HG03196 (cell line): ENCODE measurements around the gene ITGA3.

Source experiments
- ATAC-seq: cut with Tn5 transposase; IDR thresholded peaks from one replicate; pipeline ENCODE4 v1.9.1; 2021; ENCODE audit not compliant: unreplicated experiment

The ITGA3 gene

DNA sequence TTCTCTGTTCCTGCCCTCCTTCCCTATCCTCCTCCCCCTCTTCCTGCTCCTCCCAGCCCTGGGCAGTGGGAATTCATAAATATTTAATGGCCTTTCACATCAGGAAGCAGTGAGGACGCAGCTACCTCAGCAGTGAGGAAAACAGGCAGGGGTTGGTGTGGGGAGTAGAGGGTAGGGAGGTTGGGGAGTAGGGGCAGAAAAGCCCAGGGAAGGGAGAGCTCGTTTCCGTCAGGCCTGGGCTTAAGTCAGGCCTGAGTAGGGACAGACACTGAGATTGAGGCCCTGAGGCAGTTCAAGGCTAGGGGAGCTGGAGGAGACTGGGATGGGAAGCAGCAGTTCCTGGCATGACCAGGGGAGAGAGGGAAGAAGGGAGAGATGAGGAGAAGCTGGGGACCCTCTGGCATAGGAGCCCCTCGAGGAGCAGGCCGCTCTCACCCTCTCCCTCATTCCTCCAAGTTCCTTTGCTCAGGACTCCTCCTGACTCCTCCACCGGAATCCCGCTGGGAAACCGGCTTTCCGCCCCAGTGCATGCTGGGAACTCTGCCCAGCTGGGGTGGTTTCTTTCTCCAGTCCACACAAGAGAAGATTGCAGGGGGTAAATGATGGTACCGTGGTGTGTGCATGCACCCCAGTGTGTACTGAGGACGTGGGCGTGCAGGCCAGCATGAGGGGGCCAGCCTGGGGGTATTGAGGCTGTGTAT is 67.9 kb downstream of the ITGA3 start:
- no peak for ATAC-seq

GRCh38 chr17:50125420-50125997 is 69.6 kb downstream of the ITGA3 start:
- no peak for ATAC-seq

DNA sequence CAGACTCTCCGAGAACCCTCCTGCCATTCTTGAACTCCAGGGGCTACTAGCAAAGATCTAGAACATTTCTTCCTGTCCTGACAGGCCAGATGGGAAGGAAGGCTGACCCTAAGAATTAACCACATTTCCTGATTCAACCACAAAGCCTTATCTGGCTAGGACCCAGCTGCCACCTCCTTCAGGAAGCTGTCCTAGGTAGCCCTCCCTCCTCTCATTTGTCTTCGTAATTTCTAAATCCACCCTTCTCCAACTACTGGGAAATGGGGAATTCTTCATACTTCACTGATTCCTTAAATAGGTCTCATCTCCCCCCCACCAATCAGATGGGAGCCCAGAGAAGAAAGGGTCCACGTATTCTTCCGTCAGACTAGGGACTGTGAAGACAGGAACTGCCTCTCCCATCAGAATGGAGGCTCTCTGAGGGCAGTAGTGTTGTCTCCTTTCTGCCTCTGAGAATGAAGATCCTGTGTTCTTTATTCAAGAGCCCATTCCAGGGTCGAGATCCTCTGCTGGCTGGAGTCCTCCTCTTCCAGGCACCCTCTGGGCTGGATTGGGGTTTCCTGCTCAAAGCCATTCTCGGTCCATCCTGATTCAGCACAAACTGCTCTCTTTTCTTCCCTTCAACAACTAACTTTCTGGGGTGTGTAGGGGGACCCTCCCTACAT is 71.9 kb downstream of the ITGA3 start:
- no peak for ATAC-seq

GRCh38 chr17:50128441-50129352 is 72.8 kb downstream of the ITGA3 start:
- ATAC-seq = no peak

DNA sequence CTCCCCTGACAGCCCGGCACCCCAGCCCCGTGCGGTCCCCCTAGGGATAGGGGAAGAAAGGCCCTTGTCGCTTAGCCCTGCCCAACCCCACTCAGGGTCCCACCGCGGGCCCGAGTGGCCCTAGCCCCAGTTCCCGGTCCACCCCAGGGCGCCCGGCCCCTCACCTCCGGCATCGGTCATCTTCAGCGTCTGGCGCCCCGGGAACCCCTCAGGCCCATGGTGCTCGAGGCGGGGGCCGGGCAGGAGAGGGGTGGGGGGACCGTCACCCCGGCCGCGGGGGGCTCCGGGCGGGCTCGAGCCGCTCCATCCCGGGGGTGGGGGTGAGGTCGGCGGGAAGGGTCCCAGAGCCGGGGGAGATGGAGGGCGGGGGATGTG is 73.4 kb downstream of the ITGA3 start:
- ATAC-seq = no peak

DNA sequence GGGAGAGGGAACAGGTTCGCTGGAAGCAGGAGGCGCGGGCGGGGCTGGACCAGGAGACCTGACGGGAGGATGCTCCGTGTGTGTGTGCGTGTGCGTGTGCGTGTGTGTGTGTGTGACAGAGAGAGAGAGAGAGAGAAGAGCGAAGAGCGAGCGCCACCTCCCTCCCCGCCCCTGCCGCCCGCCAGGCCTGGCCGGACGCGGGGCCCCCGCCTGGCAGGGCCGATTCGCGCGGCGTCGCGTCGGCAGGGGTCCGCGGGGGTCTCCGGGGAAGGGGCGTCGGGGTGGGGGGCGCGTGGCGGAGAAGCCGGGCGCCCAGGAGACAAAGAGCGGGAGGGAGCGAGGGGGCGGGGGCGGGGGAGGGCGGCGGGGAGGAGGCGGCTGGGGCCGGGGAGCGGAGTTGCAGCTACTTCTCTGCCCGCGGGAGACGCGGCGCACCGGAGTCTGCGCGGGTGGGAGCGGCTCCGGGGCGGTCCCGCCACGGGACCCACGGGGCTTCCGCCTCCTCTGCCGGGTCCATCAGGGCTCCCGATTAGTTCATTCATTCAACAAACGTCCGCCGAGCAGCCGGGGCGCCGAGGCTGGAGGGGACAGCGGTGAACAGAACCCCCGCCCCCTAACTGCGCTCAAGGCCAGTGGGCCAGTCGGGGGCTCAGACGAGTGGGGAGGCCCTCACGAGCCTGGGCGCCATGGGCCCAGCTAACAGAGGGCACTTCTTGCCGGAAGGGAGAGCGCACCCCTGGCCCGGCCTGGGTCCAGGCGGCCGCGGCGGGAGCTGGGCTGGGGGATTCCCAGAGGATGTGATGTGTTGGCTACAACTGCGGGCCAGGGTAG is 74.0 kb downstream of the ITGA3 start, which contains the start of gene SAMD14:
TSS of gene SAMD14 (minus strand) at position 433 of the 831 bp plus-strand sequence. CDS start 5,201 bp downstream, outside the sequence.
- no peak for ATAC-seq

DNA sequence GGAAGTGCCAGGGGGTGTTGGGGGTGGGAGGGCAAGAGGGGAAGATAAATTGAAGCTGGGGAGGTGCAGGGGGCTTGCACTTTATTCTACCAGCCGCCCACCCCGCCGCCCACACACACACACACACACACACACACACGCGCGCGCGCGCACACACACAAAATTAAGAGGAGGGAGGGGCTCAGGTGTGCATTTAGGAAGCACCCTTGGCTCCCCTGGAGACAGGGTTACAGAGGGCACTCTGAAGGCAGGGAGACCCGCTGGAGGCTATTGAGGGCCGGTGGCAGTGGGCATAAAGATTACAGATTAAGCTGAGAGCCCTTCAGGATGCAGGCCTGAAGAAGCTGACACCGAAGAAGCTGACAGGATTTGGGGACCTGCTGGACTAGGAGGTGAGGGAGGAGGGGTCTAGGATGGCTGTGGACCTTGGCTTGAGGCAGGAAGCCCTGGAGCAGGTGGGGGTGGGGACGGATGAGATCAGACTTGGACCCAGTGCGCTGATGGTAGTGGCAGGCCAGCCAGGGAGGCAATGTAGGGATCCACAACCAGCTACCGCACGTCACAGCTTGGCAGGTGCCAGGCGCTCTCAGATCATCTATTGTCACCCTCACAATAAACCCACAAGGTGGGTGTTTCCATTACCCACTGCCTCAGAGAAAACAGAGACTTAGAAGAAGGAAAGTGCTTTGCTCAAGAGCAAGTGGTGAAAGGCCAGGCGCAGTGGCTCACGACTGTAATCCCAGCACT is 74.8 kb downstream of the ITGA3 start:
- no peak for ATAC-seq

GRCh38 chr17:50132104-50132794 is 76.3 kb downstream of the ITGA3 start:
- no peak for ATAC-seq

DNA sequence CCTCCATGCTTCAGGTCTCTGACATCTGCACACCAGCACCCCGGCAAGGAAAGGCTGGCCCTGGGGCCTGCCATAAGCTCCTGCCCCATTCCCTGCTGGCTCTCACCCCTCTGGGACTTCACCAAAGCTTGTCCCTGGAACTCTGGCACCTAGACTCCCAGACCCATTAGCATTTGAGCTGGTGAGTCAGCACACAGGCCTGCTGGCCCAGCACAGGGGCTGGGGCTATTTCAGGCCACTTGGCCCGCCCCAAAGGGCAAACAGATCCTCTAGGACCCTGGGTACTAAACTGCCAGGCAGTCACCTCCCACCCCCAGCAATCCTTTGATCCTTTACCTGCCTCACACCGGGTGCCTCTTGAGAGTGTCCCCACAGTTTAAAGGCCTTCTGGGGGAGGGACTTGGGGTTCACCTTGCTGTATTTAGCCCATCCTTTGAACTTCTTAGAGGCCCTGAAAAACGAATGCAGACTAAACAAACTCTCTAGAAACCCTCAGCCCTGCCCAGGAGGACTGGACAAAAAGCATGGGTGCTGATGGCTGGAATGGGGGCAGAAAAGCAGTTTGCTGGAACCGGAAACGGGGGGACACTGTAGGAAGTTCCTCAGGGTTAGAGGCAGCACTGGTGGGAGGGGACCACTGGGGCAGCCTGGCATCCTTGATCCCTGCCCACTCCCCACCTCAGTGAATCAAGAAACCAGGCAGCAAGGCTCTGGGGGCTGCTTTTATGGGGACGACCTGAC is 77.3 kb downstream of the ITGA3 start:
- ATAC-seq = no peak

DNA sequence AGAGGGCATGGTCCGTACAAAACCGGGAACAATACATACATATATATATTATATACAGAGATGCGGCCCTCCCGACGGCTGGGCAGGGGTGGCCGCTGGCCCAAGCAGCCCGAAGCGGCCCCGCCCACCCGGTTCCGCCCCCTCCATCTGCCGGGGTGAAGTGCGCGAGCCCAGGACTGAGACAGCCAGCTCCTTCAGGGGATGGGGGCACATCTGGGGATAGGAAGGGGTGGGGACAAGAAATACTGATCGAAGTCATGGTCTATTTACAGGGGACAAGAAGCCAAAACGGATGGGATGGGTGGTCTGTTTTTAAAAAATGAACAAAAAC is 77.8 kb downstream of the ITGA3 start:
- no peak for ATAC-seq

GRCh38 chr17:50134206-50135110 is 78.5 kb downstream of the ITGA3 start:
- ATAC-seq = no peak

GRCh38 chr17:50135316-50136095 is 79.6 kb downstream of the ITGA3 start:
- no peak for ATAC-seq

- ATAC-seq = no peak
These were observed 80.3 kb downstream of the ITGA3 start for GRCh38 chr17:50136096-50136687.

DNA sequence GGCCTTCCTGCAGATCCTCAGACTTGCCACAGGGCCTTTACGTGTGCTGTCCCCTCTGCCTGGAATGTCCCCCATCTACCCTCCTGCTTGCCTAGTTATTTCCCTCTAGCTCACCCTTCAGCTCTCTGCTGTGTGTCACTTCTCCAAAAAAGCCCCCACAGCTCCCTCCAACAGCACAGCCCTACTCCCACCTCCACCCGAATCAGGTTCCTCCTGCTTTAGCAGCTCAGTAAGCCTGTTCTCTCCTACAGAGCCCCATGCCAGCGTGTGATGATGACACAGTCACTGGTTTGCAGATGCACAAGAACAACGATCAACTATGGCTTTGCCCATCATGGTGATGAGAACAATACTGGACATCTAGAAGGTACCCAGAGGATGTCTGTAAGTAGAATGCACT is 81.1 kb downstream of the ITGA3 start:
- no peak for ATAC-seq

DNA sequence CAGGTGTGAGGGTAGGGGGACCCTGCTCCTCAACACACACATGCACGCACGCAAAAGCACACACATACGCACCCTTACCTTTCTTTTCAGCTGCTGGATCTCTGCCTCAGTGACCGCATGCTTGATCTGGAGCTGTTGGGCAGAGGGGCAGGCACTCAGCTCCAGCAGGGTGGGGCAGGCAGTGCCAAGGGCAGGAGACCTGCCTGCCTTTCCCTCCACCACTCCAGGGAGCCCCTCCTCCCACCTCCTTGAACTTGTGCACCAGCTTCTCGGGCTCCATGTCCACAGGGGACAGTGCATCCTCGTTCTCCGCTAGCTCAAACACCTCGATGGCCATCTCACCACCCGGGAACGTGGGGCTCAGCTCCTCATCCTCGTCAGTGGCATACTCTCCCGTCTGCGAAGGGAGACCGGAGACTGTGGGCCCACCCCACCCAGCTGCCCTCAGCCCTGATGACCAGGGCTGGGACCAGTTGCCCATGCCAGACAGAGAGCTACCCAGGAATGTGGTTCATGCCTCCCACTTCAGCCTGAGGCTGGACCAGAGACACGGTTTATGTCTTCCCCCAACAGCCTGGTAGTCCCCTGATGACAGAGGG is 83.4 kb downstream of the ITGA3 start:
- ATAC-seq = no peak
